Keratinocyte (primary cell): ENCODE measurements around the gene ASRGL1.

Source experiments
- CTCF ChIP-seq, 3 experiments: IDR thresholded peaks in 1 of 3; conservative IDR thresholded peaks in 1 of 3; optimal IDR thresholded peaks in 1 of 3; 2 replicates in 2 of 3; 3 replicates in 1 of 3; pipeline versions ENCODE3 to v1.5.1; 2011; ENCODE audit warnings: low read length in 3 of 3, mild to moderate bottlenecking in 3 of 3, moderate library complexity in 2 of 3, control low read depth in 1 of 3, inconsistent platforms in 1 of 3; ENCODE audit not compliant: insufficient read depth in 2 of 3; ENCODE audit errors: extremely low read depth in 1 of 3
- EZH2 ChIP-seq: IDR thresholded peaks from one replicate; pipeline ENCODE4 v1.6.1; 2012; ENCODE audit warnings: inconsistent platforms, mild to moderate bottlenecking, low read length, moderate library complexity

GRCh38 chr11:62333768-62334167 is 3.5 kb upstream of the ASRGL1 start:
- TF ChIP-seq CTCF (optimal IDR thresholded peaks at IDR 0.05 in 1 of 3, IDR thresholded peaks at IDR 0.05 in 1 of 3, conservative IDR thresholded peaks at IDR 0.05 in 1 of 3; ENCODE audit: extremely low read depth in 1 of 3, insufficient read depth in 2 of 3, low read length in 3 of 3) (no peak), EZH2 (no peak)
